Heart left ventricle (tissue), 16 donors: Measurements from ENCODE around the gene XKR7. TPM values are rescaled to one million over a fixed set of nuclear protein-coding genes. Genes with fewer than 3 reads are reported as not detected.

Source experiments
- ATAC-seq, 4 donors: fragments of 200-7000 bp; cut with Tn5 transposase; one replicate each; pipeline ENCODE4 v1.9.1; 2020 to 2022; ENCODE audit warnings: moderate library complexity in 4 of 4, mild to moderate bottlenecking in 3 of 4, moderate number of reproducible peaks in 1 of 4
- DNase-seq, 5 donors: peaks; one replicate each; pipeline ENCODE4 v3.0.0-alpha.2; 2020
- H3K27ac ChIP-seq, 12 donors: fragments of 200-600 bp; sonication (generic) in 4 of 12; one replicate each; pipeline versions ENCODE4 v1.5.0 to v1.8.0; 2016 to 2022; ENCODE audit warnings: mild to moderate bottlenecking in 2 of 12
- H3K27me3 ChIP-seq, 9 donors: fragments of 200-600 bp; sonication (generic) in 2 of 9; one replicate each; pipeline versions ENCODE4 v1.5.1 to v1.8.0; 2016 to 2022; ENCODE audit warnings: mild to moderate bottlenecking in 3 of 9
- H3K36me3 ChIP-seq, 9 donors: fragments of 200-600 bp; sonication (generic) in 2 of 9; one replicate each; pipeline versions ENCODE4 v1.5.0 to v1.8.0; 2018 to 2022; ENCODE audit warnings: mild to moderate bottlenecking in 2 of 9
- H3K4me1 ChIP-seq, 12 donors: fragments of 200-600 bp; sonication (generic) in 4 of 12; one replicate each; pipeline versions ENCODE4 v1.5.0 to v1.8.0; 2016 to 2022; ENCODE audit warnings: mild to moderate bottlenecking in 3 of 12
- H3K4me3 ChIP-seq, 12 donors: fragments of 200-600 bp; sonication (generic) in 4 of 12; one replicate each; pipeline versions ENCODE4 v1.5.0 to v1.8.0; 2017 to 2022; ENCODE audit warnings: mild to moderate bottlenecking in 9 of 12, moderate library complexity in 4 of 12
- H3K9me3 ChIP-seq, 12 donors: fragments of 200-600 bp; sonication (generic) in 4 of 12; one replicate each; pipeline versions ENCODE4 v1.5.0 to v1.8.0; 2016 to 2022; ENCODE audit warnings: mild to moderate bottlenecking in 1 of 12
- POLR2A ChIP-seq, 2 donors: fragments of 450-650 bp; IDR thresholded peaks; one replicate each; pipeline ENCODE4 v1.6.1; 2017; ENCODE audit warnings: antibody characterized with exemption in 2 of 2, mild to moderate bottlenecking in 2 of 2, moderate library complexity in 2 of 2
- WGBS, 4 donors: extraction: QIAGEN DNeasy Blood & Tissue Kit in 2 of 4; methylation state at CpG; one replicate each; pipeline versions ENCODE4 v1.1.5 to v1.1.7; 2013 to 2018; 5-methylcytosine and 5-hydroxymethylcytosine counted together
- intact Hi-C, 10 donors: fragments of 100-400 bp; cut with DNase I; formaldehyde crosslinking; loops; one replicate each; pipeline versions ENCODE4 v1.11.1 to v1.14.2; 2022
- polyA plus RNA-seq, 2 donors: library from polyadenylated mRNA; stranded (reverse); fragments of 200-250 nt; gene quantifications; one replicate each; pipeline ENCODE4 v1.2.3, GENCODE V29; 2013
- total RNA-seq, 9 donors: library from RNA; depleted of rRNA in 2 of 9; stranded (reverse); fragments of >200 nt in 2 of 9; fragmentation: NEBNext Ultra II Directional in 3 of 9; extraction: Animal tissue kit (Norgen Biotek cat#: 25700) in 3 of 9; gene quantifications; one replicate each; pipeline versions ENCODE4 v1.1.0 to v1.2.4, GENCODE V29; 2016 to 2023
- TF ChIP-seq, protein P1 (sequence below), 12 donors: fragments of 200-600 bp; sonication (generic) in 4 of 12; IDR thresholded peaks; one replicate each; pipeline versions ENCODE4 v1.5.0 to v1.8.0; 2018 to 2022; ENCODE audit warnings: antibody characterized with exemption in 12 of 12, mild to moderate bottlenecking in 5 of 12
- donor health status: ischemic (EF 13 %, LVEDD 7.1; RV severe dilation, severe dysfunction).
- donor health status: healthy with polysubstance abuse.
- donor health status: DM: no; HTN: yes; CAD: no.
- donor health status: DM: no; HTN: no; CAD: no.
- donor health status: ischemic (EF 25% LVEDD 6.9; RV normal size, moderate dysfunction).
- donor health status: ischemic (EF 25% LVEDD 5.7; RV mildly dilated, moderate dysfunction).
- donor health status: healthy.
- donor health status: DM: yes; HTN: yes; CAD: no.
- donor health status: ischemic (EF 35%, LVEDD 5.7; RV mildly dilated, moderate dysfunction).
- donor health status: nonischemic (EF 11% LVEDD 7.7; RV severe dilation, severe dysfunction).
- donor health status: DM: yes; HTN: yes; CAD: no.
- donor health status: PGD.
- donor health status: ischemic (EF 29% LVEDD 5.4; RV normal size, mild dysfunction).
- donor health status: nonischemic (EF 23%, LVEDD 6.1; RV moderate dilation, normal function).

Gene XKR7
- total and polyA plus RNA-seq, 11 donors = not detected

DNA sequence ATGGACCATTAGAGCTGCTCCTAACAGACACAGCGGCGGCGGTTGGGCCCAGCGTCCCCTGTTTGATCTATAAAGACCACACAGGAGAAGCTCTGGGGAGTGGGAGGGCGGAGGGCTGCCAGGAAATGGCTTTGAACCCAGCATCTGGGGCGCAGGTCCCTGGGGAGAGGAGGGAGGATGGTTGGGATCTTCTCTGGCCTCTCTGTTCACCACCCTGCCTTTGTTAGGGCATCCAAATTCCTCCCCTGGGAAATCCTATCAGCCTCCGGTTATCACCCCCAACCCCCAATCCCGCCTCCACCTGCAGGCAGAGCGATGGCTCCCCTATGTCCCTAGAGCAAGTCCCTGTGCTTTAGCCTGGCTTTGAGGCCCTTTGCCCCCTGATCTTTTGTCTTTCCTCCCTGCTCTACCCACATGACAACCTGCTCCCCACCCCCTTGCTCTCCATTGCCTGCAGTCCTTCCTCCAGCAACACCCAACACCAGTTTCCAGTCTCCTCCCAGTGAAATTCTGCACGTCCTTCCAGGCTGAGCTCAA, 7.1 kb downstream of the XKR7 start:
- intact Hi-C loops = no loop called here
- H3K9me3 ChIP-seq = no peaks in the 10 kb centered on the region
- H3K4me3 ChIP-seq = no peak overlapping the region
- H3K27ac ChIP-seq = no peak overlapping the region
- ATAC-seq (no peak), DNase-seq (no peak)
- WGBS, 4 donors = 25 to 35% (median 28%) methylated on average over 8 to 10 of the region's 10 CpGs
- no peak for TF ChIP-seq POLR2A (IDR thresholded peaks at IDR 0.05)
- TF ChIP-seq, protein P1, sequence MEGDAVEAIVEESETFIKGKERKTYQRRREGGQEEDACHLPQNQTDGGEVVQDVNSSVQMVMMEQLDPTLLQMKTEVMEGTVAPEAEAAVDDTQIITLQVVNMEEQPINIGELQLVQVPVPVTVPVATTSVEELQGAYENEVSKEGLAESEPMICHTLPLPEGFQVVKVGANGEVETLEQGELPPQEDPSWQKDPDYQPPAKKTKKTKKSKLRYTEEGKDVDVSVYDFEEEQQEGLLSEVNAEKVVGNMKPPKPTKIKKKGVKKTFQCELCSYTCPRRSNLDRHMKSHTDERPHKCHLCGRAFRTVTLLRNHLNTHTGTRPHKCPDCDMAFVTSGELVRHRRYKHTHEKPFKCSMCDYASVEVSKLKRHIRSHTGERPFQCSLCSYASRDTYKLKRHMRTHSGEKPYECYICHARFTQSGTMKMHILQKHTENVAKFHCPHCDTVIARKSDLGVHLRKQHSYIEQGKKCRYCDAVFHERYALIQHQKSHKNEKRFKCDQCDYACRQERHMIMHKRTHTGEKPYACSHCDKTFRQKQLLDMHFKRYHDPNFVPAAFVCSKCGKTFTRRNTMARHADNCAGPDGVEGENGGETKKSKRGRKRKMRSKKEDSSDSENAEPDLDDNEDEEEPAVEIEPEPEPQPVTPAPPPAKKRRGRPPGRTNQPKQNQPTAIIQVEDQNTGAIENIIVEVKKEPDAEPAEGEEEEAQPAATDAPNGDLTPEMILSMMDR (IDR thresholded peaks at IDR 0.05) = no peak
- no peaks in the 10 kb centered on the region for H3K36me3 ChIP-seq
- no peaks in the 10 kb centered on the region for H3K4me1 ChIP-seq
- H3K27me3 ChIP-seq = peaks cover 0 to 23% (median 0%) of the 10 kb centered on the region in 9 donors

DNA sequence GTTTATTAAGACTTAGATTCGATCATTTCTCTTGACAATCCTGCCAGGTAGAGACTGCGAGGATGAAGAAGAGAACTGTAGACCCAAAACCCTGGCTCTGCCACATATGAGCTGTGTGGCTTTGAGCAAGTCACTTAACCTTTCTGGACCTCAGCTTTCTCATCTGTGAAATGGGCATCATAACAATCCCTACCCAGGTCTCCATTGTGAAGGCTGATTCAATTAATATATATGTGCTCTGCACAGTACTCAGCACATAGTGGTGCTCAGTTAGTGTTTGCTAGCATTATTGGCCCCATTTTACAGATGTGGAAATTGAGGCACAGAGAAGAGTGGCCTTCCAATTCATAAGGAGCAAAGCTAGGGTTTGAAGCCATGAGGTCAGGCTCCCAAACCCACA, 7.9 kb downstream of the XKR7 start:
- ATAC-seq = no peak
- Histone ChIP-seq H3K4me3 (no peak overlapping the region), H3K9me3 (no peaks in the 10 kb centered on the region), H3K4me1 (no peaks in the 10 kb centered on the region), H3K36me3 (no peaks in the 10 kb centered on the region), H3K27ac (no peak overlapping the region), H3K27me3 (peaks cover 0 to 28% (median 0%) of the 10 kb centered on the region in 9 donors)
- TF ChIP-seq, protein P1 (IDR thresholded peaks at IDR 0.05) = no peak
- TF ChIP-seq POLR2A (IDR thresholded peaks at IDR 0.05) = no peak
- WGBS, 4 donors = 86 to 93% (median 91%) methylated on average over 2 of the region's 2 CpGs
- DNase-seq = no peak
- intact Hi-C loops = no loop called here

DNA sequence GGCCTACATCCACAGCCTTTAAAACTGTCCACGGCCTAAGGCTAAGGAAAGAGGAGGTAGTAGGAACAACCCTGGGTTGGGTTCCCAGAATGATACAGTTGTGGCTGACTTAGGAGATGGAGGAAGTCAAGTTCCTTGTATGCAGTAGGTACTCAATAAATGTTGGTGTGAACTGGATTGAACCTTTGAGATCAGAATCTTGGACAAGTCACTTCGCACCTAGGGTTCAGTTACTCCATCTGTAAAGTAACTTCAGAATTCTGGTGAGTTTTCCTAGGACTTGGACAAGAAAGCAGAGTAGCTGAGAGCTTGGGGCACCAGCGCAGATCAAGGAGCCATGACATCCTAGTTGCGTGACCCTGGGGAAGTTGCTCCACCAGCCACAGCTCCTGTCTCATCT, 9.1 kb downstream of the XKR7 start:
- no peak overlapping the region for H3K4me3 ChIP-seq
- intact Hi-C loops = no loop called here
- 83 to 92% (median 87%) methylated on average over 4 of the region's 4 CpGs for WGBS, 4 donors
- no peak for DNase-seq
- peaks cover 0 to 28% (median 3%) of the 10 kb centered on the region in 9 donors for H3K27me3 ChIP-seq
- no peak overlapping the region for H3K27ac ChIP-seq
- no peaks in the 10 kb centered on the region for H3K9me3 ChIP-seq
- no peak for TF ChIP-seq POLR2A (IDR thresholded peaks at IDR 0.05)
- TF ChIP-seq, protein P1 (IDR thresholded peaks at IDR 0.05) = no peak
- no peak for ATAC-seq
- H3K36me3 ChIP-seq = no peaks in the 10 kb centered on the region
- no peaks in the 10 kb centered on the region for H3K4me1 ChIP-seq

DNA sequence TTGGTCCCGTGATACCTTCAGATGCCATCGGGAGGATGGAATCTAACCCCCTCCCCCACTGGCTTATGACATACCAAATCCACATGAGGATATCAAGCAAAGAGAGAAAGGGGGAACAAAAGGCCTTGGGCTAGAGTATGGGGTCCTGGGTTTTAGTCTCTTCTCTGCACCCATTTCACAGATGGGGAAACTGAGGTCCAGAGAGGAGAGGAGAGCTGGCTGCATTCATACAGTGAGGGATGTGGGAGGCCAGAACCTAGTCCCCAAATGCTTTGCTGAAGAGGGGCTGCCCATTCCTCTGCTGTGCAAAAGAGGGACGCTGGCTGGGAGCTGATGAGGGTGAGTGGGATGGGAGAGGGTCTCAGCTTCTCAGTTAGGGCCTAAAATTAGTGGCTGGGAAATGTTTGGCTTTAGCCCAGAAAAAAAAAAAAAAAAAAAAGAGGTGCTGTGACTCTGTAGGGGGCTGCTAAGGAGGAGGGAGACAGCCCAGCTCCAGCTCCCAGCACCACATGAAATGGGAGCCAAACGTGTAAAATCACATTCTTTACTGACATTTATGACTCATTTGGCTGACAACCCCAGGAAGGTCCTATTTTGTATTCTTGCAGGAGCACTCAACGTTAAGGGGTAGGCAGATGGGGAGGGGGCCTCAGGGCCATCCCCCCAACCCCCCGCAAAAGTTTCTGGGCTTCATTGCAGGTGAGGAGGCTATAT, 11.9 kb downstream of the XKR7 start:
- Histone ChIP-seq H3K4me3 (no peak overlapping the region), H3K36me3 (no peaks in the 10 kb centered on the region), H3K9me3 (no peaks in the 10 kb centered on the region), H3K4me1 (no peaks in the 10 kb centered on the region), H3K27me3 (peaks cover 0 to 18% (median 3%) of the 10 kb centered on the region in 9 donors), H3K27ac (no peak overlapping the region)
- no peak for TF ChIP-seq POLR2A (IDR thresholded peaks at IDR 0.05)
- TF ChIP-seq, protein P1 (IDR thresholded peaks at IDR 0.05) = no peak
- WGBS, 4 donors = 51 to 62% (median 54%) methylated on average over 6 of the region's 6 CpGs
- intact Hi-C loops = no loop called here
- DNase-seq (no peak), ATAC-seq (no peak)
